HG03571 (cell line): ENCODE results near the gene ST6GALNAC3.
A peak's percentile ranks its signal among the peaks of the same experiment; 100 is the strongest.

Experiments
- ATAC-seq: cut with Tn5 transposase; IDR thresholded peaks from one replicate; pipeline ENCODE4 v1.9.1; 2021; ENCODE audit not compliant: unreplicated experiment

The ST6GALNAC3 gene

DNA sequence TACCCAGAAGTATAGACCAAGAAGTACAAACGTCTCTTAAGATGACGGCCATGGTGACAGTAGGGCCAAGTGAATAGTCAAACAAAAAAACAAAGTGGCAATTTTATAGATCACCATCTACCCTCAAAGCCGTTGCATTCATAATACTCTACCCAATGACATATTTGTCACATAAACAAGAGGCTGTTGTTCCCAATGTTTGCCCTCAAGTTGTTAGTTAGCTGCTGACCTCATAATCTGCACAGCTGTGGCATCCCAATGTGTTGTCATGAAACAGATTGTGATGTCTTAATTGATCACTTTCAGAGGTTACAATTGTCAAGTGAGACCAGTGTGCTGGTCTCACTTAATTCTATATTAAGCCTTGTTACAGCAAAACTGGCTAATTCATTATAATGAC lies 333.8 kb downstream of the ST6GALNAC3 start:
- no peak for ATAC-seq

- ATAC-seq, result no peak
Observed at GRCh38 chr1:76410499-76410898, 336.0 kb downstream of the ST6GALNAC3 start.

DNA sequence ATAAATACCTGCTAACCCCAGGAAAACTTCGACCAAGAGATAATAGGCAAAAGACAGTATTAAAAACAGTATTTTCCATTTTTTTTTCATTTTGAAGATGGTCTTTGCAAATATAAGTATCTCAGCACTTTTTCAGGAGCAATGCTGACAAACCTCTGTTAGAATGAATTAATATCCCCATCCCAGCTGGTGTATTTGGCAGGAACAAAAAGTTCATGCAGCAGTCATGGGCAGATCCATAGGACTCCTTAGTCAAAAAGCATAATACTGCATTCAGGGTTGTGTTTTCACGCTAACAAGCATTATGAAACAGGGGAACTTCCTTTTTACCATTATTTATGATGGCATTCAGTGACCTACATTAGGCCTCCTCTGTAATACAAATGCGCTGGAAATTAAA lies 344.0 kb downstream of the ST6GALNAC3 start:
- no peak for ATAC-seq

DNA sequence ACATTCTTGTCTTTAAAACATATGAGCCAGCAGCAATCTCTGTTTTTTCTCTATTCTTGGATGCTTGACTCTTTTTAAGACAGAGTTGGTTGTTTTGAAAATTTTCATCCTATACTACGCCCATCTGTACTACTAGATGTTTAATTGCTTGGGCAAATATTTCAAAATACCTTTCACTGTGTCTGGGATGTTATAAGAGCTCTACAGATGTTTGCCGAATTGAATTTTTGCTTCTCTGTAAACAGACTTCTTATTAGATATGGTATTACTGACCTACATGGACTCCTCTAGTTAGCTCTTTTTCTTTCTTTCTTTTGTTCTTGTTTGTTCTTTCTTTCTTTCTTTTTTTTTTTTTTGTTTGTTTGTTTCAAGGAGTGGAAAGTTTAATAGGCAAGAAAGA lies 345.1 kb downstream of the ST6GALNAC3 start:
- no peak for ATAC-seq

DNA sequence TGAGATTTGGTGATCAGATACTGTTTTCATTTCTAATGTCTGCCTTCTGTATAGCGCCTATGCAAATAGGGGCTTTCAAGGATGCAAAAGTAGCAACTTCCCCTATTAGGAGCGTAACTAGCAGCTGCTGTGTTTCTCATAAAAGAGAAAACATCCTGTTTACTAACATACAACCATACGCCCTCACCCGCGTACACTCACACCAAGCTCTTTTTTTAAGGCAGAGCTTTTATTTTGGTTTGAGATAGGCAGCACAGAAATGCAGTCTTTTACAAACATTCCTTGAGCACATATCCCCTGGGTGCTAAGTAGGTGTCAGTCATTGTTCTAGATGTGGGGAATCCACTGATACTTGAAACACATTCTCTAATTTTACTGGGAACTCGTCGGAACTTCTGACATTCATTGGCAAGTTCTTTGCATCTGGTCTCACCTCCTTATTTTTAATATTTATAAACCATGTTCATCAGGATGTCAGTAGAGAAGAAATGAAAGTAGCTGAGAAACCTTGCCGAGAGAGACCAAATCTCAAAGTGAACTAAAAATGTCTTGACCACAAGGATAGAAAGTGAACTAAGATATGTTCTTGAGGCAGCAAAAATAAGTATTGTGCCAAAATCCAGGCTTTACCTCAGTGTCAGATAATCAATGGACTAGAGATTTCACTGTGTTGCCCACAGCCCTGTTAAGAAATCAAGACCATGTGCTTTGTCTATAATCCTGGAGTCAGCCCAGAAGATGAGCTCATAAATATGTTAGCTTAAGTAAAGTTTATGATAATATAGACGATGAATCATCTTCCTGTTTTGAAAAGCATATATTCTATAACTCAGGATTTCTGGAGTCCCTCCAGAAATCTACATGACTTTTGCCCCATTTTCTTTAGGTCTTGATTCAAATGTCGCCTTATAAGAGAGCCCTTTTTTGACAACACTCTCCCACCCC lies 350.9 kb downstream of the ST6GALNAC3 start:
- ATAC-seq, result peak; percentile 75

GRCh38 chr1:76426606-76427005 lies 352.1 kb downstream of the ST6GALNAC3 start:
- ATAC-seq, result no peak

GRCh38 chr1:76428028-76428427 lies 353.5 kb downstream of the ST6GALNAC3 start:
- no peak for ATAC-seq

- ATAC-seq, result no peak
Observed at GRCh38 chr1:76430531-76430930, 356.0 kb downstream of the ST6GALNAC3 start.

- ATAC-seq, result no peak
Observed at GRCh38 chr1:76433526-76433925, 359.0 kb downstream of the ST6GALNAC3 start.

GRCh38 chr1:76443217-76443616 lies 368.7 kb downstream of the ST6GALNAC3 start:
- no peak for ATAC-seq

DNA sequence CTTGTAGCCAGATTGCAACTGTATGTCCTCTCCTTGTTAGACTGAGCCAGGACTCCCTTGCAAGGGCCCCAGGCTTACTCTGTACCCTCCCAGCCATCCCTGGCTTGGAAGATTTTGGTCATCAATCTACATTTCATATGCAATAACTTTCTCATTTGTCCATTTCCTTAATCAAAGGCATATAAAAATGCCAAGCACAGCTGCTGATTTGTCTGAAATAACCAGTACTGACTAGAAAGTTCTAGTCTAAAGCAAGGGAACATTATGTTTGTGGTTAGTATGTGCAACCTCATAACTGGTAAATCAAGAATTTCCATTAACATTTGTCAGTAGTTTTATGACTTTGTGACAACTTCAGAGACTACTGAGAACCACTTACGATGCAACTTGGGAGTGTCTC lies 370.2 kb downstream of the ST6GALNAC3 start:
- no peak for ATAC-seq

DNA sequence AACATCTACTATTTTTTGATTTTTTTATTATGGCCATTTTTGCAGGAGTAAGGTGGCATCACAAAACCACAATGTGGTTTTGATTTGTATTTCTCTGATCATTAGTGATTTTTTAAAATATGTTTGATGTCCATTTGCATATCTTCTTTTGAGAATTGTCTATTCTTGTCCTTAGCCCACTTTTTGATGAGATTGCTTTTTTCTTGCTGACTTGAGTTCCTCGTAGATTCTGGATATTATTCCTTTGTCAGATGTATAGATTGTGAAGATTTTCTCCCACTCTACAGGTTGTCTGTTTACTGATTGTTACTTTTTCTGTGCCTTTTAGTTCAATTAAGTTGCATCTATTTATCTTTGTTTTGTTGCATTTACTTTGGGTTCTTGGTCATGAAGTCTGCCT lies 375.7 kb downstream of the ST6GALNAC3 start:
- no peak for ATAC-seq

DNA sequence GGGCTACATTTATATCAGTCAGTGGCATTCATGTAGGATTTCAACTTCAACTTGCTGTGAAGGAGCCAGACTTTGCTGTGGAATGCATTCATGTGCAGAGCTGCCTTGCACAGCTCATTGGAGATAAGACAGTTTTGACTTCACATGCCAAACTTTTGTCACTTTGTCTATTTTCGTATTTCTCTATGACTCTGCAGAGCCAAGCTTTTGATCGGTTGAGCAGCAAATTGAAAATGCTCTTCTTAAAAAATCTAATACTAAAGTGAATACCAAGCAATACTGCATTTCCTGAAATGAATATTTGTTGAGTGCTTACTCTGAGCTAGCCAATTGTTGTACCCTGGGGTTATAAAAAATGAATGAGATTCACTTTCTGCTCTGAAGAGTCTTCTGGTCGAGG lies 388.7 kb downstream of the ST6GALNAC3 start:
- no peak for ATAC-seq

DNA sequence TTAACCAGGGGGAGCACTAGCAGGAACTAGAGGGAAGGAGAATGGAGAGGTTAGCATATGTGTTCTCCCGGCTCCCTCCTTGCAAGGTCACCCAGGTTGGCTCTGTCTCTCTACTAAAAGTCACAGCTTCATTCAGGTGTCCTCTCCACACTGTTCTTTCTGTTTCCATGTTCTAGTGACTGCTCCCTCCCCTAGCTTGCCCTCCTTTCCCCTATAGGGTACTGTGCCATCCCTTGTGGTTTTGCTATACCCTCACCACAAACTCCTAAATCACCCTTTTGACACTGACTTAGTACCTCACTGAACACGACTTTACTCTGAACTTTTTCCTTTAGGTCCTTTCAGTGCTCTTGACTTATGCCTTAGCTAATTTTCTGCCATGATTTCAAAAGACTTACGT lies 389.3 kb downstream of the ST6GALNAC3 start:
- no peak for ATAC-seq

DNA sequence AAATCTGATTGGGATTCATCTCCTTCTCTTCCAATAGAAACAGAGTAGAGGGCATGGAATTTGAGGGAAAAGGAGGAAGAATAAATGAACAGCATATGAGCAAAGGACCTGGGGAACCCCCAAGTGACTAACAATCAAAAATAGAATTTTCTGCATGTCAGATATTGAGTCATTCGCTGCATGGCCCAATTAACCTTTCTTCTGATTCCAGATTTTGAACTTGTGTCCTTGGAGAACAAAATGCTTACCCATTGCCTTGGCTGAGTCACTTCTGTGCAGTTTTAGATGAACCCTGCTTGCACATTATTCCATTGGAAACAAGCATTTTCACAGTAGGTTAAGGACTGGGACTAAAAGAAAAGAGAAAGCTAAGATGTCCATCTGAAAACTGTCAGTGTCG lies 390.5 kb downstream of the ST6GALNAC3 start:
- ATAC-seq, result no peak

DNA sequence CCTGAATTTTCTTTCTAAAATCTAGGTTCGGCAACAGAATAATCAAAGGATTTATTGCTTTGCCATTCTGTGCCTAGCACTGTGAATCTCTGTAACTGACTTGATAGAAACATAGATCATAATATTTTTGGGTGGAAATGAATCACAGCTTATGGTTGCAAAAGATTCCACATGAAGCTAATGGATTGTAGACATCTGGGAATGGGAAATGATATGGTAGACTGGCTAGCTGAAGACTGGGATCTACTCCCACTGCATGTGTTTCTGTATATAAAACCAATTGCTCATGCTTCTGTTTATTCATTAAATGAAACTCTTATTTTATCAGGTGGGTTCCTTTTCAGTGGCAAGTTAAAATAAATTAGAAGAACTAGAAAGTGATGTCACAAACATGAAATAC lies 395.6 kb downstream of the ST6GALNAC3 start:
- ATAC-seq, result no peak

DNA sequence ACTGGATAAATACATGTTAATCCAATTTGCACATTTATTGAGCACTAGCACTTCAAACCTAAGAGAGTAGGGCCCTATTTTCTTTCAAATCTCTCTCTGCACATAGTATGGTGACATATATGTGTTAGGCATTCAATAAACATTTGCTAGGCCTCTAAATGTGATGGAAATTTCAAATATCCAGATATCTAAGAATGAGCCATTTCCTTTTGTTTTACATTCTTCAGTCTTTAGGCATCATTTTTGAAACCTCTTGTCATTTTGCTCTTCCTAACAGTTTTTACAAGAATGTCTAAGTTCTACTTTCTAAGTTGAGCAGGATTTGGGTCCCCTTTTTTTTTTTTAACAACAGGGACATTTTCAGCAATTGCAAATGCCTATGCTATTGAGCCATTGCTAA lies 397.0 kb downstream of the ST6GALNAC3 start:
- ATAC-seq, result no peak

- no peak for ATAC-seq
Observed at GRCh38 chr1:76473591-76473990, 399.0 kb downstream of the ST6GALNAC3 start.

- no peak for ATAC-seq
Observed at GRCh38 chr1:76474922-76475321, 400.4 kb downstream of the ST6GALNAC3 start.

DNA sequence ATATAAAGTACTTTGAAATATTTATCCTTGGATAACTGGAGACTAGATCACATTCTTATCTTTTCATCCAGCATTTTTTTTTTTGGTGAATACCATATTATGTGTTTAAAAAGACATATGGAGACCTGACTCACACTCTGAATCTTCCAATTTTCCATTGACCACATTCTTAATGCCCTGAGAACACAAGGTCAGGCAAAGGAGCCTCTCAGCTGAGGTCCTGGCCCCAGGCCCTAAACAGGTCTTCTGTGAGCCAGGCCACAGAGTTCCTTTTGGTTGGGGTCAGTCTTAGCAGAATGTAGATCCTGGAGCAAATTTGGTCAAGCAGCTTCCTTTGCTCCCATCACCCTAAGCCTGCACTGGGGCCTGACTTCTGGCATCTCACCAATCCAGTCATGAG lies 402.6 kb downstream of the ST6GALNAC3 start:
- no peak for ATAC-seq

GRCh38 chr1:76480827-76481226 lies 406.3 kb downstream of the ST6GALNAC3 start:
- no peak for ATAC-seq

GRCh38 chr1:76481672-76482071 lies 407.1 kb downstream of the ST6GALNAC3 start:
- no peak for ATAC-seq

GRCh38 chr1:76482272-76482671 lies 407.7 kb downstream of the ST6GALNAC3 start:
- ATAC-seq, result no peak
